Activated T-helper 1 cell treated with anti-CD3 and anti-CD28 coated beads, Interleukin-2, amount 50 U/mL, for 16 hours (primary cell): ENCODE measurements around the gene CYSLTR1.
"Not testable (repeated sequence)": the region's sequence is repeated elsewhere in the genome, so short reads cannot be mapped to it uniquely, and the experiment has no call there.

Experiments used
- DNase-seq, 2 donors: peaks; one replicate each; pipeline ENCODE4 v3.0.0-alpha.2; 2020; ENCODE audit warnings: low read depth in 1 of 2, low spot score in 1 of 2

CYSLTR1 gene, protein sequence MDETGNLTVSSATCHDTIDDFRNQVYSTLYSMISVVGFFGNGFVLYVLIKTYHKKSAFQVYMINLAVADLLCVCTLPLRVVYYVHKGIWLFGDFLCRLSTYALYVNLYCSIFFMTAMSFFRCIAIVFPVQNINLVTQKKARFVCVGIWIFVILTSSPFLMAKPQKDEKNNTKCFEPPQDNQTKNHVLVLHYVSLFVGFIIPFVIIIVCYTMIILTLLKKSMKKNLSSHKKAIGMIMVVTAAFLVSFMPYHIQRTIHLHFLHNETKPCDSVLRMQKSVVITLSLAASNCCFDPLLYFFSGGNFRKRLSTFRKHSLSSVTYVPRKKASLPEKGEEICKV

DNA sequence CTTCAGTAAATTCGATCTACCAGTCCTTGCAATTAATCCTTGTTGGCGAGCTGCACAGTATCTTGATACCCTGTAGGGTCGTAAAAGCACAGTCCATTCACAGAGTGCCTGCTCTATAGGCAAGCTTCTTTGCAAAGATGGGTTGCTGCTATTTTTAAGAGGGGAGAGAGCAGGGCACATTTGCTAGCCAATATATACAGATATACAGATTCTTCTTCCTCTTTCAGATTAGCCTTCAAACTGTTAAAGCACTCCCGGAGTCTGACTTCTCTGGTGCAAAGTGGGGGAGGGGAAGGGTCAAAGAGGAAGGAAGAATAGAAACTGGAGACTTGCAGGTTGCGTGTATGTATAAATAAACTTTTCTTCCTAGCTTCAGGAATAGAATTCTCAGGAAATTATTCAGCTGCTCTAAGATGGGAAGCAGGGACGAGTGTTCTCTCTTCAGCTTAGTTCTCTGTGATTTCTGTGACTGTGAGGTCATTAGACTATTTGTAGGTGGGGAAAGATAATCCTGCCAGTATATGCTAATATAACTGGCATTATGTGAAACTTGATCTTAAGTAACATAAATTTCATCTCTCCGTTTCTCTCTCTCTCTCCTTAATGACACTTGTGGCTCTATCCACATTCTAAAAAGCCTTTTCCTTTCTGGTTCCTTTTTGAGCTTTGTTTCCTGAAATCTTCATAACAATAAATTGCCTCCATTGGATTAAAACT, at the start of gene CYSLTR1:
TSS of gene CYSLTR1 (minus strand) at position 242 of the 717 bp plus-strand sequence. CDS start 53,865 bp downstream, outside the sequence.
- no peak for DNase-seq

DNA sequence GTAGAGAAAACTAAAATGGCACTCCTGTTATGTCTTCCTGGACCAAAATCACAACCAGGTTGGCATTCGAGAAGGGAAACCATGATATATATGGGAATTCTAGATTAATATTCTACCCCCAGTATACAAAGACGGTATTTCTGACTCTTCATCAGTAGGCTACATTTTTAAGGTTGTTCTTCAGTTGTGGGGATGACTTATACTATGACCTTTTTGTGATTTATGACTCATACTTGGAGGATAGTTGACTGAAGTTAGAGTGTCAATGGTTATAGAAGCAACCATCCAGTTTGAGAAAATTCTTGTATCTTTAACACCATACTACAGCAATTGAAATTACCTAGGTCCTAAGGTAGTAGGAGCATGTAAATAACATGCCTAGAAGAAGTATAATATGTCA, 49.8 kb upstream of the CYSLTR1 start:
- no peak for DNase-seq

DNA sequence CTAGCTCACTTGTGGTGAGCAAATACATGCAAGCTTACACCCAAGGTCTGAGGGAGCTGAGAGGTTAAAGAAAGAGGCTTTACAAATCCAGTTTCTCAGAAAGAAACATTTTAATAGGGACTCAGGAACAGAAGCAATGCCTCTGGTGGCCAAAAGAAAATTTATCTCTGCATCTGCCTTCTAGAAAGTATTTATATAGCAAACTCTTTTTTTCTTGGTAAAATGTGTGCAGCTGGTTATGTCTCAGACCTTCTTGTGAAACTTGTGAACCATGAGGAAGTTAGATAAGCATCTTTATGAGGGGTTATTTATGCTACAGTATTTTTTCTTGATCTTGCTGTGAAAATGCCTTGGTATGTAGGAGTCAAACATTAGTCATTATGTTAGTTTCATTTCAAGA, 48.5 kb upstream of the CYSLTR1 start:
- DNase-seq: no peak

DNA sequence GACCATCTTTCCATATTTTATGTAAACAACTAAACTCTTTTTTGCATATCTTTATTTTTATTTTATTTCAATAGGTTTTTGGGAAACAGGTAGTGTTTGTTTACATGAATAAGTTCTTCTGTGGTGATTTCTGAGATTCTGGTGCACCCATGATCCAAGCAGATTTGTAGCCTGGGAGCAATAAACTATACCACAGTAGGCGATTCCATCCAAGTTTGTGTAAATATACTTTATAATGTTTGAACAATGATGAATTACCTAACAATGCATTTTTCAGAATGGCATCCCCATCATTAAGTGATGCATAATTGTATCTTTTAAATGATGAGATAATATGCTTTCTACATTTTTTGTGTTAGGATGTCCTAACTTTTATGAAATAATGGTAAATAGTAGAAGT, 39.2 kb upstream of the CYSLTR1 start:
- DNase-seq: no peak

DNA sequence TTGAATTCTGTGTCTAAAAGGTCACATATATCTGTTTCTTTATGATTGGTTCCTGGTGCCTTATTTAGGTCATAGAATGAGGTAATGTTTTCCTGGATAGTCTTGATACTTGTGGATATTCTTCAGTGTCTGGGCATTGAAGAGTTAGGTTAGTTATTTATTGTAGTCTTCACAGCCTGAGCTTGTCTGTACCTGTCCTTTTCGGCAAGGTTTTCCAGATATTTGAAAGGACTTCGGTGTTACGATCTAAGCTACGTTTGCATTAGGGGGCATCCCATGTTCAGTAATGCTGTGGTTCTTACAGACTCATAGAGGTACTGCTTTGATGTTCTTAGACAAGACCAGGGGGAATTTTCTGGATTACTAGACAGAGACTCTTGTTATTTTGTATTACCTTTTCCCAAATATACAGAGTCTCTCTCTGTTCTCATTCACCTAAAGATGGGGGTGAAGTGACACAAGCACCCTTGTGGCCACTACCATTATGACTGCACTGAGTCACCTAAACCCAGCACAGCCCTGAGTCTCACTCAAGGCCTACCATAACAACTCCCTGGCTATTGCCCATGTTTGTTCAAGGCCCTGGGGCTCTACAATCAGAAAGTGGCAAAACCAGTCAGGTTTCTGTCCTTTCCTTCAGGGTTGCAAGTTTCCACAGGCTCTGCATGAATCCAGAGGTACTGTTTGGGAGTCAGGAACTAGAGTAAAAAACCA, 30.1 kb upstream of the CYSLTR1 start:
- DNase-seq: no peak

DNA sequence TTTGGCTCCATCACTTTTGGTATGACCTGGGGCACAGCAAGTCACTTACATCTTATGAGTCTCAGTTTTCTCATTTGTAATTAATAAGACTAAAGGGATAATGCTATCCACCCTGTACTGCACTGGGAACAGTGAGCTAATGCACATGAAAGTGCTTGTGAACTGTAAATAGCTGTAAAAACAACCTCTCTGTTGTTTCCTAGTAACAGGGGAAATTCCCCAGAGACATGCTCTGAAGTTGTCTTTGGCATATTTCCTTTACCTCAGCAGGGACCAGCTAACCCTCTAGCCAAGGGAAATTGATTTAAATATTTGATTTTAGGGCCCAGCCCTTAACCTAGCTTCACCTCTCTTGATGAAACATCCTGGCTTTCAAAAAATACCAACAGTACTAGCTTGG, 6.1 kb upstream of the CYSLTR1 start:
- DNase-seq: no peak

DNA sequence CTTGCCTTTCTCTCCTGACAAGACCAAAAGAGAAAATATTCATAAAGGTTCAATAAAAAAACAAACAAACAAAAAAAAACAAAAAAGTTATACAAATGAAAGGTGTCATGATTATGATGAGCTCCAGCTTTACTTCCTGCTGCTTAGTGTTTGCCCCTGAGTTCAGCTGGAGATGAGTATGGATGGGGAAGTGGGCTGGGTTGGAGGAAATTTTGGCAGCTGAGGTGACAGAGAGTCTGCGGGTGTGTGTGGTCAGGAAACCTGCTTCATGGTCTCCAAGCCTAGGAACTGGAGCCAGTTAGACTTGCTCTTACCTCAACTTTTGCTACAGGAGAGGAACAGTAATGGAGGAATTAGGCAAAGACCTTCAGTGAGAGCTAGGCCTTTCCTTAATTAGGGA, 4.3 kb upstream of the CYSLTR1 start:
- no peak for DNase-seq

DNA sequence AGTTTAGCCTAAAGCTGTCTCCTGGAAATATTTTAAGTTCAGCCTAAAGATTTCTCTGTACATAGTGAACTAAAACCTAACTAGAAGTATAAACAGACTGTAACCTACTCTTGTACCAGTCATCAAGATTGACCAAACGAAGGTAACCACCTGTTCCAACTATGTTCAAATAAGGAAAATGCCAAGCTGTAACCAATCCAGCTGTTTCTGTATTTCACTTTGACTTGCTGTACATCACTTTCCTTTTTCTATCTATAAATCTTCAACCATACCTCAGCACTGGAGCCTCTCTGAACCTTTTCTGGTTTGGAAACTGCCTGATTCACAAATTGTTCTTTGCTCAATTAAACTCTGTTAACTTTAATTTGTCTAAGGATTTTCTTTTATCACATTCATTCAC, 3.1 kb upstream of the CYSLTR1 start:
- no peak for DNase-seq

DNA sequence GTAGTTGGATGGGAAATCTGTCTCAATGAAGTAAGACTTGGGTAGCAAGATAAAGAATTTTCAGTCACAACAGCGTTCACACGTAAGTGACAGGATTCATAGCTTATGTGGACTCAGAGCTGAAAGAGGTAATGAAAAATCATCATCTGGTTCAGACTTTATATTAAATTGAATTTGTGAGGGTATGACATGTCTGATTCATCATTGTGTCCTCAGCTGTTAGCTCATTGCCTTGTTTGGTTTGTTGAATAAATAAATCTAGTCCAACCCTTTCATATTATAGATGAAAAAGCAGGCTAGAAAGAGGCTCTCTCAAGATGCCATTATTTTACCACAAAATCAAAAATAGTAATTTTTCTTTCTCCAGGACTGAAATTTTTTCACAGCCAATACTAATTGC, 2.7 kb upstream of the CYSLTR1 start:
- DNase-seq: no peak

DNA sequence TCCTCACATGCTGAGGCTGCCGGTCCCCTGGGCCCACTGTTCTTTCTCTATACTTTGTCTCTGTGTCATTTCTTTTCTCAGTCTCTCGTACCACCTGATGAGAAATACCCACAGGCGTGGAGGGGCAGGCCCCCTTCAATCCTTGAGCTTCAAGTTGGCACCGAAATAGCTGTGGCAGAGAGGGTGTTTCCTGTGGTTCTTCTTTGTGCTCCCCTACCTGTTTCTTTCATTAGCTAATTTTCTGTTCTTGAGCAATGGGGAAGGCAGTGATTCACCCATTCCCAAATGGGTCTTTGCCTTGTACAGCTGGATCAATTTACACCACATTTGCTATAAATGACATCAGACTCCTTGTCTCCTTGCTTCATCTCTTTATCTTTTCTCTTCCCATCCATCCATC, 2.1 kb upstream of the CYSLTR1 start:
- DNase-seq: no peak

DNA sequence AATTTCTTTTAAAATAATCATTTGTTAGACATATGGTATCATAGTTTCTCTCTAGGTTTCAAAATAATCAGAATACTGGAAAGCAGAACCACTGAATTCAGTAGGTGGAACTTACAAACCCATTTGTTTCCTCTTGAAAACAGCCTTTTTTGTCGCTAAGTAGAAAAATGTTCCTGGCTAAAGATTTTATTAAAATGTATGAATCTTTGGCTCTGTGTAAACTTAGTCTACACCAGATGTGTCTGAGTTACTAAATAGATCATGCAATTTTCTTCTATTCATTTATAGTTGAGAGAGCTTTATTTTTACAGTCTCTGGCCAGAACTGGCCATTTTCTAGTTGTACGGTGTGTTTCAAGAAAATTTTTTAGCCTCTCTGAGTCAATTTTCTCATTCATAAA, 1.0 kb downstream of the CYSLTR1 start:
- no peak for DNase-seq

DNA sequence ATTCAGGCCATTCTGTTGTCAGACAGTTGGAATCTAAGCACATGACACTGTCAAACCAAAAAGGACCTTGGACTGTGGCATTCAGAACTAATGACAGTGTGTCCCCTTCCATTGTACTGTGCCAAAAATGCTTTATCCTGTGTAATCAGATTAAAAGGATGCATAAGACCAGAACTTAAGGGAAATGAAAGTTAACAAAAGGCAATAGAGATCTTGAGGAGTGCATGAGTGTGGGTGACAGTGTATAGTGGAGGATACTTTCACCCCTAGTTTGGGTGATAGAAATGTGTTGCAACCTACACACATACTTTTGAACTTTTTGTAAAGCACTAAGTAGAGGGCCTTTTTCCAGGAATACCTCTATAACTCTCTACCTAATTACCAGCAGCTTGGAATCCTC, 4.5 kb downstream of the CYSLTR1 start:
- DNase-seq: no peak

DNA sequence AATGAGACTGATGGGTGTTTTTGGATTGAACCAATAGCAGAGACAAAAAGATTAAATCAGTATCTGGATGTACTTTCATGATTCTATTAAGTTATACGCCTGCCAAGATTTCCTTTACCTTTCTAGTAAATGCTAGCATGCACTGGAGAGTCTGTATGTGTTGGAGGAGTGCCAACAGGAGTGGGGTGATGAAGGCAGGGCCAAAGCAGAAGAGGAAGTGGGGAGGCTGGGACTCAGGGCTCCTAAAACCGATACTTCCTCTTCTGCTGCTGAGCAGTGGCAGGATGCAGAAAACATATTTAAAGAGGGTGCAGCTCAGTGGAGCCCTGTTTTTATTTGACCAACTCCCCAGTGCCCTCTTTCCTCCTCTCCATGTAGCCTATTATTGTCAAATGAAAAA, 5.6 kb downstream of the CYSLTR1 start:
- DNase-seq: peak; percentile 6

DNA sequence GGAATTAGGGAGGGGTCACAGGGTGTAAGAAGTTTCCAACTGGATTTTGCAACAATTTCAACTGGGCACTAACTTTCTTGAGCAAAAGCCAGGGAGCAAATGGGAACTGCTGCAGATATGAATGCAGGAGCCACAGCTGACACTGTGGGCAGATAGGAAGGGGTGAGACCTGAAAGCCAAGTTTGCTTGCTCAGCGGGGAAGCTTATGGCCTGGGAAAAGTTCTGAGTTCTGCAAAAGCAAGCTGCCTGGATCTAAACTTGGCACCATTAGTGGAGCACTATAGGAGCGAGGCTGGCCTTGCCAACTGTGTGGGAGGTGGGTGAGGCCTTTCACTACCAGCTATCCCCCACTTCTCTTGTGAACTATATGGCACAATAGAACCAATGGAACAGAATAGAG, 11.1 kb downstream of the CYSLTR1 start:
- DNase-seq: no peak

DNA sequence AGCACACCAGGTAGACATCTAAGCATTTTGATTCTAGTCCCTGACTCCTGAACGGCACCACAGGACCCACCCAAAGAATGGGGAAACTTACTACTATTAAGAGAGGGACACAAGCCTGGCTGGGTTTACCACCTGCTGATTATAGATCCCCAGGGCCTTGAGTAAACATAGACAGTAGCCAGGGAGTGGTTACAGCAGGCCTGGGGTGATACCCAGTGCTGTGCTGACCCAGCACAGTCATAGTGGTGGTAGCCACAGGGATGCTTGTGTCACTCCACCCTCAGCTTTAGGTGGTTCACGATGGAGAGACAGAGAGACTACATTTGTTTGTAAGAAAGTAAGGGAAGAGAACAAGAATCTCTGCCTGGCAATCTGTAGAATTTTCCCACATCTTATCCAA, 11.7 kb downstream of the CYSLTR1 start:
- DNase-seq: no peak

DNA sequence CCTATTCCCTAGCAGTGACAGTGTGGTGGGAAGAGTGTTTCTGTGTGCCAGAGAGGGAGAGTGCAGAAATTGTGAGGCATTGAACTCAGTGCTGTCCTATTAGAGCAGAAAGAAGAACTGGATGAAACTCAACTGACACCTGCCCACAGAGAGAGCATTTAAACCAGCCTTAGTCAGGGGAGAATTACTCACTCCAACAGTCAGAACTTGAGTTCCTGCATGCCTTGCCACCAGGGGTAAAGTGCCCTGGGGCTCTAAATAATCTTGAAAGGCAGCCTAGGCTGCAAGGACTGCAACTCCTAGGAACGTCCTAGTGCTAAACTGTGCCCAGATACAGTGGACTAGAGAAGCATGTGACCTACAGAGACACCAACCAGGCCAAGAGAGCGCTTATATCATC, 12.8 kb downstream of the CYSLTR1 start:
- DNase-seq: no peak

DNA sequence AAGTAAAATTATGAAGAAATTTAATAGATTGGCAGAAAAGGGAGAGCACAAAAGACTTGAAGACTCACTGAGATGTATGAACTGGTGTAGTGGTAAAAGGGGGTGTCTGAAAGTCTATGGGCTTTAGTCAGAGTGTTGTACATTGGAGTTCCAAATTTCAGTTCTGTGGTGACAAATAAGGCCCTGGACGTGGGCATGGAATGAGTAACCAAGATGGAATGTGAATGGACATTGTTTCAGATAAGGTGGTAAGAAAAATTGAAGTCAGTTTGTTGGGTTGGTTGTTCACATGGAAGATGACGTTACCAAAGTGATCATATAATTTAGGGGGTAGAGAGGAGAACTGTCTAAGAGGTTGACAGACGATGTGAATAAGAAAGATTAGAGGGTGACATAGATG, 13.9 kb downstream of the CYSLTR1 start:
- DNase-seq: no peak

DNA sequence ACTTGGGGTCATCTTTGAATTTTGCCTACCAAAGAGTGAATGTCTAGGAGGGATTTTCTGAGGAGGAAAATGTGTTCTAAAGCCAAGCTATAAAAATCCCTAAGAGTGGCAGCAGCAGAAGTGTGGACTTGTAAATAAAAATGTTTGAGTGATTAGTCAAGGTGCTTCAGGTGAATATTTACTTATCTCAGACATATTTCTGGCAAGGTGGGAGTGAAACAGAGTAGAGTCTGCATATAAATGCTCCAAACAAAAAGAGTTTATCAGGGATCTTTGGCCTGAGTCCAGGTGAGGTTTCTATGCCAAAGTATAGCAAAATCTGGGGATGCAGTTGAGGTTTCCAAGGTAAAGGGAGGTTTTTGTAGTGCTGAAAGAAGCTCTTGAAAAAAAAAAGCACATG, 19.7 kb downstream of the CYSLTR1 start:
- DNase-seq: no peak

DNA sequence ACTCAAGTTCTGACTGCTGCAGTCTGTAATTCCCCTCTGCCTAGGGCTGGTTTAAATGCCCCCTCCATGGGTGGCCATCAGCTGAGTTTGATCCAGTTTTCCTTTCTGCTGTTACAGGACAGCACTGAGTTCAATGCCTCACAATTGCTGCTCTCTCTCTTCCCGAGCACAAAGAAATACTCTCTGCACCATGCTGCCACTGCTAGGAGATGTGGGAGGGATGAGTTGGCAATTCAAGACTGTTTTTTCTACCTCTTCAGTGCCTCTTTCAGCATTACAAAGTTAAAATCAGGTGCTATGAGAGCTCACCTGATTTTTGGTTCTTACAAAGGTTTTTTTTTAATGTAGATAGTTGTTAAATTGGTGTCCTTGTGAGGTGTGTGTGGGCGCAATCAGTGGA, 24.3 kb downstream of the CYSLTR1 start:
- DNase-seq: no peak

DNA sequence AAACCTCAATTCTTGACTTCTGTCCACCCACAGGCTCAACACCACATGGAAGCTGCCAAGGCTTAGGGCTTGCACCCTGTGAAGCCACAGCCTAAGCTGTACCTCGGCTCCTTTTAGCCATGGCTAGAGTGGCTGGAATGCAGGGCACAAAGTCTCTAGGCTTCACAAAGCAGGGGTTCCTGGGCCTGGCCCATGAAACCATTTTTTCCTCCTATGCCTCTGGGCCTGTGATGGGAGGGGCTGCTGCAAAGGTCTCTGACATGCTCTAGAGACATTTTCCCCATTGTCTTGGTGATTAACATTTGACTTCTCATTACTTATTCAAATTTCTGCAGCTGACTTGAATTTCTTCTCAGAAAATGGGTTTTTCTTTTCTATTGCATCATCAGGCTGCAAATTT, 26.5 kb downstream of the CYSLTR1 start:
- not testable (repeated sequence) for DNase-seq

DNA sequence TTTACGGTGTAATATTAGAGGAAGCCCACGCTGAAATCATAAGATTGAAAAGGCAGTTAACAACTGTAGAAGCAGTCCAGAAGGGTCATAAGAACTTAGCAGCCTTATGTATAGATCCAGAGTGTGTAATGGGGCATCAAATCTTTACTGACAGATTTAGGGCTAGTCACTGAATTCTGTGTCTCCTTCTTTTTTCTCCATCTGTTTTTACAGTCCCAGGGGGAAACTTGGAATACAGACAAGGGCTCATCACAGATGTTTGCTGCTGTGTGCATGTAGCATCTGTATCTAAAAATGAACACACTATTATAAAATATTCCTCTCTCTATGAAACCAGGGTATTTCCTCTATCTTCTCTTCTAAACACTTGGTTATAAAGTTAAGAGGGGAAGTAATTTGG, 43.9 kb downstream of the CYSLTR1 start:
- no peak for DNase-seq

DNA sequence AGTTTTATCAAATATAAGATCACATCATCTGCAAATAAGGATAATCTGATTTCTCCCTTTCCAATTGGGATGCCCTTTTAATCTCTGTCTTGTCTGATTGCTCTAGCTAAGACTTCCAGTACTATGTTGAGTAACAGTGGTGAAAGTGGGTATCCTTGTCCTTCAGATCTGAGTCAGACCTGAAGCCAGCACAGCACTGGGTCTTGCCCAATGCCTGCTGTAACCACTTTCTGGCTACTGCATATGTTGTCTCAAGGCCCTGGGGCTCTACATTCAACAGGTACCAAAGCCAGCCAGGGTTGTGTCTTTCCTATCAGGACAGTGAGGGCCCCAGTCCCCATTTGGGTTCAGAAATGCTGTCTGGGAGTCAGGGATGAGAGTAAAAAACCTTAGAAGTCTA, 90.3 kb downstream of the CYSLTR1 start:
- no peak for DNase-seq
